GM19328 (cell line): ENCODE data around the gene POLDIP2.

Source experiments
- ATAC-seq: cut with Tn5 transposase; IDR thresholded peaks from one replicate; pipeline ENCODE4 v1.9.1; 2021; ENCODE audit warnings: mild to moderate bottlenecking, moderate library complexity; ENCODE audit not compliant: unreplicated experiment

POLDIP2 gene, protein sequence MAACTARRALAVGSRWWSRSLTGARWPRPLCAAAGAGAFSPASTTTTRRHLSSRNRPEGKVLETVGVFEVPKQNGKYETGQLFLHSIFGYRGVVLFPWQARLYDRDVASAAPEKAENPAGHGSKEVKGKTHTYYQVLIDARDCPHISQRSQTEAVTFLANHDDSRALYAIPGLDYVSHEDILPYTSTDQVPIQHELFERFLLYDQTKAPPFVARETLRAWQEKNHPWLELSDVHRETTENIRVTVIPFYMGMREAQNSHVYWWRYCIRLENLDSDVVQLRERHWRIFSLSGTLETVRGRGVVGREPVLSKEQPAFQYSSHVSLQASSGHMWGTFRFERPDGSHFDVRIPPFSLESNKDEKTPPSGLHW

DNA sequence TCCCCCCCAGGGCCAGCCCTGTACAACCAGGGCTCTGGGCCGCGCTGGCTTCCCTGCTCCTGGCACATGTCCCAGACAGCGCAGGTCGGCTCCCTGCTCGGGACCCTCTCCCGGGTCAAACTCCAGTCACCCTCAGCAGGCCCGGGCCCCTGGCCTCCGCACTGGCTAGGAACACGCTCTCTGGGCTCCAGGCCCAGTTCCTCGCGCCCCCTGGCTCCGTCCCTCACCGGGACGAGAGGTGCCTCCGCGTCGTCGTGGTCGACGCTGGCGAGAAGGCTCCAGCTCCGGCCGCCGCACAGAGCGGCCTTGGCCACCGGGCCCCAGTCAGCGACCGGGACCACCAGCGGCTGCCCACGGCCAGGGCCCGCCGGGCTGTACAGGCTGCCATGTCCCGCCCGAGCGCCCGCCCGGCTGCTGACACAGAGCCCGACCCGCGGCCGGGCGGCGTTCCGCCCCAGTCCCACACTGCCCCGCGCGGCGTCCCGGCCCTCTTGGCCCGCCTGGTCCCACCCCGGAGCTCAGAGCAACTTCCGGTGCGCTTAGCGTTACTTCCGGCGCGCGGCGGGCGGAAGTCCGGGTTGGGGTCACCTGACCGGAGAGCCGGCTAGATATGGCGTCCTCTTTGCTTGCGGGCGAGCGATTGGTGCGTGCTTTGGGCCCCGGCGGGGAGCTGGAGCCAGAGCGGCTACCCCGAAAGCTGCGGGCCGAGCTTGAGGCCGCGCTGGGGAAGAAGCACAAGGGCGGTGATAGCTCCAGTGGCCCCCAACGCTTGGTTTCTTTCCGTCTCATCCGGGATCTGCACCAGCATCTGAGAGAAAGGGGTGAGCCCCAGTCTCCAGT, at the start of gene POLDIP2:
TSS of gene POLDIP2 (minus strand) at position 467 of the 840 bp plus-strand sequence. CDS start at position 388, 79 bp downstream.
- peak; percentile 97 for ATAC-seq

DNA sequence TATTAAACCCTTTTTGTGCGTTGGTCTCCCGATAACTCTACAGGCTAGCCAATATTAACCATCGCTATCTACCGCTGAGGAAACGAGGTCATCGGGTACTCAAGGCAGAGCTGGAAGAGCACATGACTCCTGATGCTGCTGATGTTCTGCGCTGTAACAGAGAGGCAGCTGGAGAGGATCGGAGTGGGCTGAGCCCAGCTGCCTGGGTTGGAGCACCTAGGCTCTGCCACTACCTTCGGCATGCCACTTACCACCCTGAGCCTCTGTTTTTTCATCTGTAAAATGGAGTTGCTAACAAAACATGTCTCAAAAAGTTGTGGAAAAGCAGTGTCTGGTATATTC, 49.1 kb upstream of the POLDIP2 start:
- no peak for ATAC-seq

DNA sequence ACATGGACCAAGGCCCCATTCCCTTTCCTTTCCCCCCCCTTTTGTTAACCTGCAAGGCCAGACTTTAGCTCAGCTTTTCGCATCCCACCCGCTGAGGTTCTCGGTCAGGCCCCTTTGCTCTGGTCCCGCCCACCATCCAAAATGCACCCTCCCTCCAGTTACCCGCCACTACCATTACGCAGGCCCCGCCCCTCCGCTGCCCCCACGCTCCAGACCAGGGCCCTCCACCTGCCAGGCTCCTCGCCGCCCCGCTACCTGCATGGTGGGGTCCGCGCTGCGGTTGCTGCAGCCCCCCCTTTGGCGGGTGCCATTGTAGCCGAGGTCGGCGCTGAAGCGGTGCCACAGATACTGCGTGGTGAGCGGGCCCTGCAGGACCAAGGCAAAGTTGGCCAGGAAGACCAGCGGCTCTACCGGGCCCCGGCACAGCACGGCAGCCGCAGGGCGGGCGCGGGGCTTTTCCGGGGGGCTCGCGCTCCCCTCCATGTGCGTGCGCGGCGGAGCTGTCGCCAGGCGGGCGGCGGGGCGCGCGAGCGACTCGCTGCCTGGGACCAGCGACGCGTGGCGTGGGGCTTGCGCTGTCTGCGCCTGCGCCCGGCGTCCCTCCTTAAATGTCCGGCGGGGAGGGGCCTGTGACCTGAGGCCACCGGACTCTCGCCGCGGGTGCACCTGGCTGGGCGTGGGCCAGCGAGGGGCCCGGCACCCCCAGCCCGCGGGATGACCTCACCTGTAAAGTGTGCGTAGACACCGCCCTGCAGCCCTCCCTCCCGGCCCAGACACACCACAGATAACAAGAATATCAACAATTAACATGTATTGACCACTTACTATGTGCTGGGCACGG, 48.5 kb upstream of the POLDIP2 start, which contains the start of gene SLC46A1:
TSS of gene SLC46A1 (minus strand) at position 581 of the 841 bp plus-strand sequence. CDS start at position 483, 98 bp downstream.
- no peak for ATAC-seq

DNA sequence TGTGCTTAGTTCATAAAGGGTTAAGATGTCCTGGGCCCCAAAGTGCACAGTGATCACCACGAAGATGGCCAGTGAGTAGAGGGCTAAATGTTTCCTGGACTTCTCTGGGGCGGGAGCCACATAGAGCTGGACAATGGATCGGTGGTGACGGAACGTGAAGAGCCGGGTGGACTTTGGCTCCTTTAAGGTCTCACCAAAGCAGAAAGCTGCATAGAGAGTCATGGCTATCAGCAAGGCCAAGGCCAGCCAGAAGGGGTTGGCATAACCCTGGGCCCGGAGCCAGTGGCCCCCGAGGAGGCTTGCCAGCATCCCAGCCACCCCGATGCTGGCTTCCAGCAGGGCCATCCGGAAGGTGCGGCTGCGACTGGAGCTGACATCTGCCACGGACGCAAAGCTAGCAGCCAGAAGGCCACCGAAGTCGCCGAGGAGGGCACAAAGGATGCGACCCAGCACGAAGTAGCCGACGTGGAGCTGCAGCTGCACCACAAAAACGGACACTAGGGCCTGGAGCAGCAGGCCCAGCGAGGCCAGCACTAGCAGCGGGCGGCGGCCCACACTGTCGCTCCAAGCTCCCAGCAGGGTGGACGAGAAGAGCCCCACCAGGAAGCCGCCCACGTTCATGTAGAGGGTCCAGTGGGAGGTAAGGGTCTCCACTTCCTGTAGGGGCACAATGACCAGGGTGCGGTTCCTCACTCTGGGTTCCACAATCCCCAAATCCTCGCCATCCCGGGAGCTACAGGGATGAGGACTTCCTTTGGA, 47.7 kb upstream of the POLDIP2 start:
- no peak for ATAC-seq

DNA sequence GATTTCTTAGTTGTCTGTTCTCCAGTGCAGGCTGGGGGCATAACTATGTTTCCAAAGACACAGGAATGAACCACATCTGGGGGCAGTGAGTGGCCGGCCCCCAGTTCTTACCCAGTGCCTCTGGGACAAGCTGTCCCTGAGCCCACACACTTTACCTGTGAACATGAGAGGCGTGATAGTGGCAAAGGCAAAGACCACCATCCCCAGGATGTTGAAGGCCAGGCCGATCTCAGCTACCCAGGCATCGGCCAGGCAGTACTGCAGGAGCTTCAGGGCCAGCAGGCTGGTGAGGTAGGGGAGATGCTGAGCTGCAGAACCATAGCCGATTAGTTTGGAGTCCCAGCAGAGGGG, 47.1 kb upstream of the POLDIP2 start:
- ATAC-seq: no peak

DNA sequence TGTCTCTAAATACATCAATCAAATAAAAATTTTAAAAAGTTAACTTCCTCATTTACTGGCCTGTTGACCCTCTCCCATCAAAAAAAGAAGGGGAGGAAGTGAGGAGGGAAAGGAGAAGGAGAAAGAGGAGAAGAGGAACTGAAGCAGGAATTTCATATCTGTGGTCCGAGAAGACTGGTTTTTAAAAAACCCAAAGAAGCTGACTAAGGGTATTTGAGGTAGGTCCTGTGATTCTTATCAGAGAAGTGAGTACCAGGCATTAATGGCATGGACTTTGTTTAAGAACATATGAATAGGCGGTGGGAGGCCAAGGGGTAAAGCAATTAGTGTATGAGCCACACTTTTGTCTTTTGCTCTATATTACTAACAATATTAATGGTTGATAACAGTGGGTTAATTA, 46.7 kb upstream of the POLDIP2 start:
- ATAC-seq: no peak

DNA sequence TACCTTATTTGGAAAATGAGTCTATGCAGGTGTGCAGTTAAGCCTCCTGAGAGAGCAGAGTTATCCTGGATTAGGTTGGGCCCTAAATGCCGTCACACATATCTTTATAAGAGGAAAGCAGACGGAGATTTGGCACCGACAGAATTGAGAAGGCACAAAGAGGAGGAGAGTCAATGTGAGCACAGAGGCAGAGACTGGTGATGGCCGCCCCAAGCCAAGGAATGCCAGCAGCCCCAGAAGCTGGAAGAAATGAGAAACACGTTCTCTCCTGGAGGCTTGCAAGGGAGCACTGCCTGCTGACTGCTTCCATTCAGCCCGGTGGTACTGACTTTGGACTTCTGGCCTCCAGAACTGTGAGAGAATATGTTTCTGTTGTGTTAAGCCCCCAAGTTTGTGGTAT, 45.5 kb upstream of the POLDIP2 start:
- no peak for ATAC-seq

DNA sequence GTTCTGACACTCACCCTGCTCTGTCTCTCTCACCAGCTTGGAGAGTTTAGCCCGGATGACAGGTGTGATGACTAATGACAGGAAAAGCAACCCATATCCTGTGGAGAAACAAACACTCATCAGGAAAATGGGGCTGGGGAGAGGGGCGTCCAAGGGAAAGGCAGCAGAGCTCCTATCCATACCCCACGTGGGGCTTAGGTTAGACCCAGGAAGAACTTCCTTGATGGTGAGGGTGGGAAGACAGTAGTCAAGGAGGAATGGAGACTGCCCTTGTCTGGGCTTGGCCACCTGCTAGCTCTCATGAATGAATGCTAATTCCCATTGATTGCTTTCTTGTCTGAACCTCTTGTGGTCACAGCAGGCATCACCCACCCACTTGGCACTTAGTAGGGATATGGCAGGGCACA, 44.9 kb upstream of the POLDIP2 start:
- ATAC-seq: no peak

DNA sequence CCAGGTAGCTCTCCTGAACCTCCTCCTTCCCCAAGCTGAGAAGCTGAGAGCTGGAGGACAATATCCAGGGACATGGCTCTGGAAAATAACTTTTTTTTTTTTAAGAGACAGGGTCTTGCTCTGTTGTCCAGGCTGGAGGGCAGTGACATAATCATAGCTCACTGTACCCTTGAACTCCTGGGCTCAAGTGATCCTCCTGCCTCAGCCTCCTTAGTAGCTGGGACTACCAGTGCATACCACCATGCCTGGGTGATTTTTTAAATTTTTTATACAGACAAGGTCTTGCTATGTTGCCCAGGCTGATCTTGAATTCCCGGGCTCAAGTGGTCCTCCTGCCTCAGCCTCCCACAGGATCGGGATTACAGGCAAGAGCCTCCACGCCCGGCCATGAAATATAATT, 42.5 kb upstream of the POLDIP2 start:
- no peak for ATAC-seq

DNA sequence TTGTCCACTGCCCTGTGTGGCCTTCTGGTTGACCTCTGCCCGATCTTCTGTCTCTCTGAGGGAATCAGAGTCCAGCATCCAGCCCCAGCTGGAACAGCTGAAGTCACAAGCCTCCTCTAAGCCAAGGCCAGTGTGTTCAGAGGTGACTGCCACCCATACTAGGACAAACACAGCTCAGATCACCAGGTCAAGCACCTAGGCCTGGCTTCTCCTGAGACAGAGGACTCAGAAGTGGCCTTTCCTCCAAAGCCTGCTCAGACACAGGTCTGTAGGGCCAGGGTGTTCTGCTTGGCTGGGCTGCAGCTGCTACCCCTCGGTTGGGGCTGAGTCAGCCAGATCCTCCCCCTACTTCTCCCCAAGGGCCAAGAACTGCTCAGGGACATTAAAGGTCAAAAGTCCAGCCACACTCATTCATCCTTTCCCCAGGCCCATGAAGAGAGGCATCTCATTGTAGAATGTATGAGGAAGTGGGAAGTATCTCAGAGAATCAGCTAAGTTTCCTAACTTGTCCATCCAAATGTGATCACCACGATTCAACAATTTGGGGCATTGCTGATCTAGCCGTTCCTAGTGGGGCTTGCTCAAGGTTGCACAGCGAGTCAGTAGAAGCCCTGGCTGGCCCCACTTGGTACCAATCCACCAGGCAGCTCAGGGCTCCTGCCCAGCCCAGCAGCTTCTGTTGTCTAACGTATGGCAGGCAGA, 41.1 kb upstream of the POLDIP2 start:
- no peak for ATAC-seq

DNA sequence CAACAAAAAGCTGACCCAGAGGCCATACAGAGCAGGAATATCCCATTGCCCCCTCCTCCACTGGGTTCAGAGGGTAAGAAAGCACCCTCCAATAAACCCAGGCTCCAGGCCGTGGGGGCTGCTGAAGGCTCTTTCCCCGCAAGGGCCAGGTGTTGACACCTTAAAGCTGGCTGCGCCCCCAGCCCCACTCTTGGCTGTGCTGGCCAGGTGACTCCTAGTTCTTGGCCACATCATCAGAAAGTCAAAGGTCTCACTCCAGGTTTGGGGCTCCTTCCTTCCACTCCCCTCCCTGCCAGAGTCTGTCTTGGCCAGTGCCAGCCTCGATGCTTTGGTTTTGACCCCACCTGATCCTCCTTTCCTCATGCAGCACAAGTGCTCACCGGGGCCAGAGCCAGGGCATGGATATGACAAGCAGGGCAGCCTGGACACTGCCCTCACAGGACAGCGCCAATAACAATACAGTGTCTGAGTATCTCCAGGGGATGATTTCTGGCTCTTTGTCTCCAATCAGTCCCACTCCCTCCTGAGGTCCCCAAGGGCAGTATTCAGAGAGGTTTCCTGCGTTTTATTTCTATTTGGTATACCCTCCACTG, 40.5 kb upstream of the POLDIP2 start:
- no peak for ATAC-seq

DNA sequence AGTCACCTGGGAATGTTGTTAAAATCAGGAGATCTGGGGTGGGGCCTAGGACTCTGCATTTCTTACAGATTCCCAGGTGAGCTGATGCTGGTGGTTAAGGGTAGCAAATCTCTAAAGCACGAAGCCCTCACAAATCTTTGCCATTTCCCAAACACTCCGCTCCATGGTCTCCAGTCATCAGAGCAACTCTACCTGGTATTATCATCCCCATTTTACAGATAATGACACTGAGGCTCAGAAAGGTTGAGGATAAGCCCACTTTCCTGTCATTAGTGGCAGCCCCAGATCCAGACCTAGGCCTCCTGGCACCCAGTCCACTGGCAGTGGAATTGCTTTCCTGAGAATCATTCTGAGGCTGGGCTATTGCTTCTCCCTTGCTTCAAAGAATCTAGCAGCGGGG, 39.9 kb upstream of the POLDIP2 start:
- no peak for ATAC-seq

DNA sequence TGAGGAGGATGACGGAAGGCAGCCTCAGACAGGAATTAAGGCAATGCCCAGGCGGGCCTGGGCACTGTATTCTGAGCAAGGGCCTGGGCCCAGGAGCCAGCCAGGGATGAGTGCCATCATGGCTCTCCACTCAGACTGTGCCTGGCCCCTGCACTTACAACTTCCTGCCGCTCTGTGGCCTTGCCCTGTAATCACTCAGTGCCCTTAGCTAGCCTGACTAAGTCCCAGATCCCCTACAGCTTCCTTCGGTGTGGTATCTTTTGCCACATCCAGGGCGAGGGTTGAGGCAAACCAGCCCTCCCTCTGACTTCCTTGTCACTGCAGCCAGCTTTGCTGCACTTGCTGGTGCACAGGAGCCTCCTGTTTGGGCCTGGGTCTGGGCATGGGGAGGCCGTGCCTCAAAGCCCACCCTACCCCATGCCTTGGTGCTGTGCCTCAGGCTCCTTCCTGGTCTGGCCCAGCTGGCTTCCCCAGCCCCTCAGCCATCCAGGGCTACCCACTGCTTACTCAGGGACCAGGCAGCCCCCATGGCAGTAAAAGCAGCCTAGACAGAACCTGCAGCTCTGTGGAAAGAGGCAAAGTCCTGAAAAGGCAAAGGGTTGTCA, 39.4 kb upstream of the POLDIP2 start:
- no peak for ATAC-seq

DNA sequence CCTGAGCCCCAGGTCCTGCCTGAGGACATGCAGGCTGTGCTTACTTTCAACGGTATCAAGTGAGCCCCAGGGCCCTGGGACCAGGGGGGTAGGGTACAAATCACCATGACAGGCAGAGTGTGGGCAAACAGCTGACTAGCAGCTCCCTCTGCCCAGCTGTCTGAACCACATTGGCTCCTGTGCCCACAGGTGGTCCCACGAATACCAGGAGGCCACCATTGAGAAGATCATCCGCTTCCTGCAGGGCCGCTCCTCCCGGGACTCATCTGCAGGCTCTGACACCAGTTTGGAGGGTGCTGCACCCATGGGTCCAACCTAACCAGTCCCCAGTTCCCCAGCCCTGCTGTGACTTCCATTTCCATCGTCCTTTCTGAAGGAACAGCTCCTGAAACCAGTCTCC, 38.6 kb upstream of the POLDIP2 start:
- ATAC-seq: no peak

DNA sequence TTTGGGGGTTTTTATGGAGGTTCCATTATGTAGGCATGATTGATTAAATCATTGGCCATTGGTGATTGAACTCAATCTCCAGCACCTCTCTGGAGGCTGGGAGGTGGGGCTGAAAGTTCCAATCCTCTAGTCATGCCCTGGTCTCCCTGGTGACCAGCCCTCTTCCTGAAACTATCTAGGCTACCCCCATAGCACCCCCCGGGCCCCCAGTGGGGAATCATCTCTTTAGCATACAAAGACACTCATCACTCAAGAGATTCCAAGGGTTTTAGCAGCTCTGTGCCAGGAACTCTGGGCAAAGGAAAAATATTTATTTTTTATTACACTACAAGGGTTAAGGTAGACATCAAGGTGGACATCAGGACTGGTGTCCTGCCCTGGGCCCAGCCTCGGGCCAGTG, 38.1 kb upstream of the POLDIP2 start:
- no peak for ATAC-seq

DNA sequence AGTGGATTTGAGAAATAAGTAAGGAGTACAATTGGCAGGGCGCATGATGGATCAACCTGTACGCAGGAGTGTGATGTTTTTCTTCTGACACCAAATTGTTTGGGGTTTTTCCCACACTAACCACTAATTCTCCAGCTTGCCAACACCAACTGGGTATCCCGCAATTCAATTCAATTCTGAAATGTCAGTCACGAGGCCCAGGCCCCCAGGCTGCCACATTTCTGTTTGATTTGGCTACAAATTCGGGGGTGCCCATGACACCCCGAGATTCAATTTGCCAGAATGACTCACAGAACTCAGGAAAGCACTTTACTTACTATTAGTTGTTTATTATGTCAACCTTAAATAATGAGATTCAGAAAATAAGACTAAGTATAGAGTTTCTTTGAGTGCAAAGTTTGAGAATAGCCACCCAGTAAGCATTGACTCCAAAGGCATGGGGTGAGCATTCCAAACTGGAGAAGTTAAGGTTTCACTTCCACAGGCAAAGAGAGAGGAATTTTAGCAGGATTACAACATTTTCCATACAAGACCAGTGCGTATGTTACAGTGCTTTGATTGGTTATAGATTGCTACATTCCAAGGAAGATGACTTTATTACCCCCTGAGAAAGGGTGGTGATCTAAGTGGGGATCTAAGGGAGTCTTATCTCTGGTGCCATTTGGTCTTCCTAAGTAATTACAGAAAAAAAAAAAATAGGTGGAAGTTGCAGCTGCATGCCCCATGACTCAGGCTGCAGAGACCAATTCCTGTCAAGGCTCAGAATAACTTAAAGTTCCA, 37.2 kb upstream of the POLDIP2 start:
- no peak for ATAC-seq

DNA sequence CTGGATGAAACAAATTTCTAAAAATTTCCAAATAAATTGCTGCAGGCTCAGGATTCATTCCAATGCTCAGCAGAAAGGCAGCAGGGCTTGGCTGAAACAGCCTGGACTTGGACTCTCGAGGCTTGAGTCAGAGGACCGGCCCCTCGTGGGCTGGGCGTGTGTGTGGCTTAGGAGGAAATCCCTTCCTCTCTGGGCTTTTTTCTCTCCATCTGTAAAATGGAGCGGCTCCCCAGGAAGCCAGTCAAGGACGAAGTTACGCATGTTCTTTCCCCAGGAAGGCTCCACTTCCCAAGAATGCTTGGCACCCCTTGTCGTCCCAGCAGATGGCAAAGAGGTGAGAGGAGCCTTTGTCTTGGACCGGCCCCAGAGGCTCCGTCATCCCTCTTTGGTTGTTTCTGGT, 35.2 kb upstream of the POLDIP2 start:
- no peak for ATAC-seq

DNA sequence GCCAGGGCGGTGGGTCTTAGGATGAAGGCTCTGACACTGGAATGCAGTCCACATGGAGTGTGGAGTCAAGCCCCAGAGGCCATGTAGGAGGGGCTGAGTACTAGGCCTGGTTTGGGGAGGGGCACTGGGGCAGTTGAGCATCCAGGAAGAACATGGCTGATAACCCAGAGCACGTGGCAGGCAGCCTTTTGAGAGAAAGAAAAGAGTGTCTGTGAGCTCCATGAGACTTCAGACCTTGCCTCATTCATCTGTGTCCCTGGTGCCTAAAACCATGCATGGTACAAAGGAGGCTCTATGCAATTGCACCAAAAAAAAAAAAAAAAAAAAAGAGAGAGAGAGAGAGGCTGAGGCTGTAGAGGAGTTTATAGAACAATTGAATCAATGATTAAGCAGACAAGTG, 34.1 kb upstream of the POLDIP2 start:
- no peak for ATAC-seq
